ENCODE measurements around the gene ALOX15.
"Not testable (repeated sequence)": the region's sequence is repeated elsewhere in the genome, so short reads cannot be mapped to it uniquely, and the experiment has no call there.

Gene ALOX15

DNA sequence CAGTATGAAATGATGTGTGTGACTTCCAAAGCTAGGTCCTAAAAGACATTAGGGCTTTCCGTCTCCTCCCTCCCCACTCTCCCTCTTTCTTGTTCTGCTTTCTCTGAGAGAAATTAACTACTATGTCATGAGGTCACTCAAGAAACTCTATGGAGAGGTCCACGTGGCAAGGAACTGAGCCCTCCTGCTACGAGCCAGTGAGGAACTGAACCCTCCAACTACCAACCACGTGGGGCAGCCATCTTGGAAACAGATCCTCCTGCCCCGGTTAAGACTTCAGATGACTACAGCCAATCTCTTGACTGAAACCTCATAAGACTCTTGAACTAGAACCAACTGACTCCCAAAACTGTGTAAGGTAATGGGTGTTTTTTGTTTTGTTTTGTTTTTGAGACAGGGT lies 4.2 kb upstream of the ALOX15 start:
- Histone ChIP-seq H3K4me3 (no peak overlapping the region), H3K9me3 (no peaks in the 10 kb centered on the region), H3K27me3 (peaks cover 0 to 55% of the 10 kb centered on the region in 2 donors), H3K4me1 (peaks cover 0 to 7% (median 5%) of the 10 kb centered on the region in 4 donors), H3K36me3 (no peaks in the 10 kb centered on the region), H3K27ac (no peak overlapping the region)
- DNase-seq, result no peak
- intact Hi-C loops (cut with DNase I; ENCODE audit: low total_unique reads), result no loop called here
- TF ChIP-seq, protein P1, sequence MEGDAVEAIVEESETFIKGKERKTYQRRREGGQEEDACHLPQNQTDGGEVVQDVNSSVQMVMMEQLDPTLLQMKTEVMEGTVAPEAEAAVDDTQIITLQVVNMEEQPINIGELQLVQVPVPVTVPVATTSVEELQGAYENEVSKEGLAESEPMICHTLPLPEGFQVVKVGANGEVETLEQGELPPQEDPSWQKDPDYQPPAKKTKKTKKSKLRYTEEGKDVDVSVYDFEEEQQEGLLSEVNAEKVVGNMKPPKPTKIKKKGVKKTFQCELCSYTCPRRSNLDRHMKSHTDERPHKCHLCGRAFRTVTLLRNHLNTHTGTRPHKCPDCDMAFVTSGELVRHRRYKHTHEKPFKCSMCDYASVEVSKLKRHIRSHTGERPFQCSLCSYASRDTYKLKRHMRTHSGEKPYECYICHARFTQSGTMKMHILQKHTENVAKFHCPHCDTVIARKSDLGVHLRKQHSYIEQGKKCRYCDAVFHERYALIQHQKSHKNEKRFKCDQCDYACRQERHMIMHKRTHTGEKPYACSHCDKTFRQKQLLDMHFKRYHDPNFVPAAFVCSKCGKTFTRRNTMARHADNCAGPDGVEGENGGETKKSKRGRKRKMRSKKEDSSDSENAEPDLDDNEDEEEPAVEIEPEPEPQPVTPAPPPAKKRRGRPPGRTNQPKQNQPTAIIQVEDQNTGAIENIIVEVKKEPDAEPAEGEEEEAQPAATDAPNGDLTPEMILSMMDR (IDR thresholded peaks at IDR 0.05), result no peak

DNA sequence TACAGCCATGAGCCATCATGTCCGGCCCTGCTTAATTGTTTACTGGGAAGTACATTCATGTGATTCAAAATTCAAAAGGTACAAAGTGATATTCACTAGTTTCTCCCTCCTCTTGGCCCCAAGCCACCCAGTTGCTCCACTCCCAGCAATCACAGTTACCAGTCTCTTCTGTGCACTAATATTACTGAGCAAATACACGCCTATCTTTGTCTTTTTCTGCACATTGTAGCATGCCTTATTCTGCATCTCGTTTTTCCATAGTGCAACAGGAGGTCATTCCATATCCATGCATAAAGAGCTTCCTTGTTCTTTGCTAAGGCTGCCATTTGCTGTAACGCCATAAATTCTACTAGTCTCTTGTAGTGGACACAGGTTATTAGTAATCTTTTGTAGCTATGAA lies 2.2 kb upstream of the ALOX15 start:
- TF ChIP-seq, protein P1 (IDR thresholded peaks at IDR 0.05), result no peak
- Histone ChIP-seq H3K27me3 (peaks cover 0 to 62% of the 10 kb centered on the region in 2 donors), H3K4me1 (peaks cover 0 to 13% (median 5%) of the 10 kb centered on the region in 4 donors), H3K27ac (no peak overlapping the region), H3K9me3 (no peaks in the 10 kb centered on the region), H3K36me3 (no peaks in the 10 kb centered on the region), H3K4me3 (no peak overlapping the region)
- no peak for DNase-seq
- intact Hi-C loops (cut with DNase I; ENCODE audit: low total_unique reads), result no loop called here

DNA sequence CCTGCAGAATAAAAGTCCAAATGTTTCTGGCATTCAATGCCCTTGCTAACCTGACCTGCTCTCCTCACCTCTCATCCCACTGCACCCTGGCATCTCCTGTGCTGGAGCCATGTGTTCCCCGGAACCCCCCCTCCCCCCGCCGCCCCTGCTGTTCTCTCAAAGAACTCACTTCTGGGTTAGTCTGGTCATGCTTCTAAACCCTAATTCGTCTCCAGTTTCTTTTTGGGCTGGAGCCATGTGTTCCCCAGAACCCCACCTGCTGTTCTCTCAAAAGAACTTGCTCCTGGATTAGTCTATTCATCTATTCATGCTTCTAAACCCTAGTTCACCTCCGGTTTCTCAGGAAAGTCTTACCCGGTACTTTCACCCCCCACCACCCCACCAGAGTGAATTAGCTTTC lies 808 bp upstream of the ALOX15 start:
- intact Hi-C loops (cut with DNase I; ENCODE audit: low total_unique reads), result no loop called here
- no peak overlapping the region for H3K27ac ChIP-seq
- peaks cover 0 to 13% (median 5%) of the 10 kb centered on the region in 4 donors for H3K4me1 ChIP-seq
- TF ChIP-seq, protein P1 (IDR thresholded peaks at IDR 0.05), result no peak
- H3K4me3 ChIP-seq, result no peak overlapping the region
- no peak for DNase-seq
- H3K27me3 ChIP-seq, result peaks cover 0 to 68% of the 10 kb centered on the region in 2 donors
- H3K9me3 ChIP-seq, result no peaks in the 10 kb centered on the region
- H3K36me3 ChIP-seq, result no peaks in the 10 kb centered on the region

DNA sequence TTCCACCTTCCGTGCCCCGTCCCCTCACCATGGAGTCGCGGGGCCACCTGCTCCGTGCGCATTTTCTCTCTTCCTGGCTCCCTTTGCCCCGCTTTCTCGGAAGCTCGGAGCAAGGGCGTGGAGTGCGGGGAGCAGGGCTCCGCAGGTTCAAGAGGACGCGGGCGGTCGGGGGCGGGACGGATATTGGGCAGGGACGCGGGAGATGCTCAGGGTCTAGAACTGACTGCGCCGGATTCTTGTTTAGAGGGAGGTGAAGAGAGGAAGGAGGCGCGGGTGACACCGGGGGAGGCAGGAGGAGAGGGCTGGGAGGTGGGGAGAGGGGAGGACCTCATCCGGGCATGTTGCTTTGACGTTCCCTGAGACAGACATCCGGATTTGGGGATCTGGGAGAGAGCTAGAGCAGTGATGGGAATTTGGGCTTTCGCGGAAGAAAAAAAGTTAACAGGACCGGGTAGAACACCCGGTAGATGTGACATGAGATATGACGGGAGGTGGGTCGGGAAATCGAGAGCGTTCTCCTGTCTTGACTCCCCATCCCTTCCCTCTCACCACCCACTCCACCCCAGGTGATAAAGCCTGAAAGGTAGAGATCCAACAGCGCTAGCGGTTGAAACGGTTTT lies 799 bp downstream of the ALOX15 start:
- H3K4me3 ChIP-seq; intact Hi-C loops (cut with DNase I; ENCODE audit: low total_unique reads); H3K27ac ChIP-seq; H3K9me3 ChIP-seq; H3K36me3 ChIP-seq; DNase-seq: not testable (repeated sequence)
- H3K4me1 ChIP-seq, result peaks cover 0 to 13% (median 5%) of the 10 kb centered on the region in 4 donors
- H3K27me3 ChIP-seq, result peaks cover 0 to 71% of the 10 kb centered on the region in 2 donors

DNA sequence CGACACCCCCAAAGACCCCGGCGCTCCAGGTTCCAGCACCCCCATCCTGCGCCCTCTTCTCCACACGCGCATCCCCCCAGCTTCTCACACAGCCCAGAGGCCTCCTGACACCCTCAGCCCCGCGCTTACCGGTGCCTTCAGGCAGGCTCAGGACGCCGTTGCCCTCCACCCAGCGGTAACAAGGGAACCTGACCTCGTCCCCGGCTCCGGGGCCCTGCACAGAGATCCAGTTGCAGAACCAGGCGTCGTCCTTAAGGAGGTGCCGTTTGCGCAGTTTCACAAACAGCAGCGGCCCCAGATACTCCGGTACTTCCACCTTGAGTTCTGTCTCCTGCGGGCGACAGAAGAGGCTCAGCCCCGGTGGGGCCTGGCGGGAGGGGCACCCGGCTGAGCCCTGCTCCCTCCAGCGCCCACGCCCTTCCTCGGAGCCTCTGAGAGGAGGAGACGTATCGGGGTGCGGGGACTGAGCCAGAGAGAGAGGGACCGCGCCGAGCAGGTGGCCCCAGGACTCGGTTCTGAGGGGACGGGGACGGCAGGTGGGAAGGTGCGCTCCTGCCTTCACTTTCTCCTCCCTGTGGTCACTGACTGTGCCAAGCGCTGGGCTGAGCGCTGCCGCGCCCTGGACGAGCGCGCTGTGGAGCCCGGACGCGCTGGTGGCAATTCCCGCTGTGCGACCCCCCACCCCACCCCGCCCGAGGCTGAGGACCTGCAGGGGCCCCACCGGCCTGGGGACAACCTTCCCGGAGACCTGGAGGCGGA lies 2.0 kb downstream of the ALOX15 start:
- intact Hi-C loops (cut with DNase I; ENCODE audit: low total_unique reads); H3K9me3 ChIP-seq; DNase-seq; H3K36me3 ChIP-seq; H3K4me3 ChIP-seq; H3K27ac ChIP-seq: not testable (repeated sequence)
- Histone ChIP-seq H3K27me3 (peaks cover 0 to 65% of the 10 kb centered on the region in 2 donors), H3K4me1 (peaks cover 0 to 13% (median 5%) of the 10 kb centered on the region in 4 donors)

DNA sequence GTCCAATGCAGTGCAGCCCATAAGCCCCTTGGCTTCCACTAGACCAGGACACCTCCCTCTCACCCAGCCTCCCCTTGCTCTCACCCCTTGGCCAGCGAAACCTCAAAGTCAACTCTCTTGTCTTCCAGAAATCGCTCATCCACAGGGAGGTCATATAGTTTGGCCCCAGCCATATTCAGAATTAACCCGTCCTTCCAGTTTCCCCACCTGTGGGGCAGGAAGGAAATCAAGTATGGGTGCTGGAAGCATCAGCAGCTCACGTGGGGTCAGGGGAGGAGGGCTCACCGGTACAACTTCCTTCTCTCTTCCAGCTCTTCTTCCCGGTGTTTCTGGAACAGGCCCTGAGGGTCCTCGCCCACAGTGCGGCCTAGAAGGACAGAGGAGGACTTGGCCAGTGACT lies 2.7 kb downstream of the ALOX15 start:
- H3K27me3 ChIP-seq, result peaks cover 0 to 62% of the 10 kb centered on the region in 2 donors

DNA sequence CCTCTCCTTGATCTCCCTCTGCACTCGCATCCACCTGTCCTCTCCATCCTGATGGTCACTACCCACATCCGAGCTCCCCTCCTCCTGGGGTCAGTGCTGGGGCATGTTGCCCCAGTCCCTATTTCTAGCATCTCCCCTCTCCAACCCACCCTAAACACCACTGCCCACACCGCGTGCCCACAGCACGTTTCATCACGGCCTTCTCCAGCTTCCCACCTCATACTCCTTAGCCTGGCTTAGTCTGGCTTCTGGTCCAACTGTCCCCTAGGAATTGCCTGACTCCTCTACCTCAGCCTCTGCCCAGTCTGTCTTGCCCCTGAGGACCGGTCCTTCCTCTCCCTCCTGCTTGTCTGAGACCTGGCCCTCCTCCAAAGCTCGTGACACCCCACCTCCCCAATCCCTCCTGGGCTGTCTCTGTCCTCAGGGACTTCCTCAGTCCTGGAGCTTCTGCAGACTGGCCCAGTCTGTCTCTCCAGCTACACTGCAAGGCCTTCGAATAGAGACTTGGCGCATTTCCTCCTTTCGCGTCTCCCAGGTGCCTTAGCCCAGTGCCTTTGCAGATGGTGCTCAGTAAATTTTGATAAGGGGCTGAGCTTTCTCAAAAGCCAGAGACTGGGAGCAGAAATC lies 4.9 kb downstream of the ALOX15 start:
- no peaks in the 10 kb centered on the region for H3K36me3 ChIP-seq
- peaks cover 0 to 54% of the 10 kb centered on the region in 2 donors for H3K27me3 ChIP-seq
- H3K9me3 ChIP-seq, result no peaks in the 10 kb centered on the region
- H3K27ac ChIP-seq, result no peak overlapping the region
- intact Hi-C loops (cut with DNase I; ENCODE audit: low total_unique reads), result no loop called here
- DNase-seq, result no peak
- TF ChIP-seq, protein P1 (IDR thresholded peaks at IDR 0.05), result no peak
- no peak overlapping the region for H3K4me3 ChIP-seq
- peaks cover 0 to 10% (median 5%) of the 10 kb centered on the region in 4 donors for H3K4me1 ChIP-seq

More for the DNA sequence above, 2.7 kb downstream of the ALOX15 start:
- intact Hi-C loops (cut with DNase I; ENCODE audit: low total_unique reads); H3K27ac ChIP-seq; H3K4me3 ChIP-seq; H3K36me3 ChIP-seq; DNase-seq; H3K9me3 ChIP-seq: not testable (repeated sequence)
- peaks cover 0 to 13% (median 5%) of the 10 kb centered on the region in 4 donors for H3K4me1 ChIP-seq

All from tibial artery (tissue), 4 donors.